OCI-LY1 (cell line): ENCODE data around the gene AMZ1.

ENCODE experiments used
- H2AFZ ChIP-seq: fragments of 200-600 bp; sonication (generic), shearing (Covaris generic); 2 replicates; pipeline ENCODE4 v1.6.0; 2014; ENCODE audit warnings: antibody characterized with exemption, mild to moderate bottlenecking, low read length
- H3F3A ChIP-seq: fragments of 200-600 bp; sonication (generic), shearing (Covaris generic); 2 replicates; pipeline ENCODE4 v1.6.0; 2014; ENCODE audit warnings: mild to moderate bottlenecking, antibody characterized with exemption, low read length, moderate library complexity; ENCODE audit not compliant: insufficient read depth
- H3K27ac ChIP-seq: fragments of 200-600 bp; sonication (generic); 2 replicates; pipeline ENCODE4 v1.5.1; 2014; ENCODE audit warnings: low read length, mixed run types, mild to moderate bottlenecking, low read depth; ENCODE audit not compliant: poor library complexity, severe bottlenecking
- H3K27me3 ChIP-seq: fragments of 200-600 bp; sonication (generic); 2 replicates; pipeline ENCODE4 v1.6.0; 2014; ENCODE audit warnings: antibody characterized with exemption, mild to moderate bottlenecking, low read length, moderate library complexity; ENCODE audit not compliant: insufficient read depth
- H3K36me3 ChIP-seq: fragments of 200-600 bp; sonication (generic); 2 replicates; pipeline ENCODE4 v1.6.1; 2014; ENCODE audit warnings: mild to moderate bottlenecking, antibody characterized with exemption, low read length, moderate library complexity, mixed read lengths; ENCODE audit not compliant: insufficient read depth
- H3K4me1 ChIP-seq: fragments of 200-600 bp; sonication (generic); 2 replicates; pipeline ENCODE4 v1.5.1; 2014; ENCODE audit warnings: mild to moderate bottlenecking, low read length, moderate library complexity; ENCODE audit not compliant: insufficient read depth, severe bottlenecking
- H3K4me2 ChIP-seq: fragments of 200-600 bp; sonication (generic), shearing (Covaris generic); 2 replicates; pipeline ENCODE4 v1.6.1; 2014; ENCODE audit warnings: low read length
- H3K4me3 ChIP-seq: fragments of 200-600 bp; sonication (generic); 2 replicates; pipeline ENCODE4 v1.5.1; 2014; ENCODE audit warnings: low read length, low read depth, mild to moderate bottlenecking, mixed read lengths; ENCODE audit not compliant: poor library complexity, severe bottlenecking
- H3K79me2 ChIP-seq: fragments of 200-600 bp; shearing (Covaris generic); 2 replicates; pipeline ENCODE4 v1.6.1; 2016; ENCODE audit warnings: mixed run types, low read length, mixed read lengths; ENCODE audit not compliant: insufficient read depth
- H3K9ac ChIP-seq: fragments of 200-600 bp; sonication (generic), shearing (Covaris generic); 2 replicates; pipeline ENCODE4 v1.6.1; 2014; ENCODE audit warnings: mild to moderate bottlenecking, low read length, mixed read lengths
- H3K9me2 ChIP-seq: fragments of 200-600 bp; sonication (generic), shearing (Covaris generic); 2 replicates; pipeline ENCODE4 v1.6.1; 2014; ENCODE audit warnings: low read depth, mild to moderate bottlenecking, low read length, mixed read lengths
- H3K9me3 ChIP-seq: fragments of 200-600 bp; shearing (Covaris generic); 2 replicates; pipeline ENCODE4 v1.6.1; 2014; ENCODE audit warnings: low read length, mixed read lengths
- H4K20me1 ChIP-seq: fragments of 200-600 bp; sonication (generic), shearing (Covaris generic); 2 replicates; pipeline ENCODE4 v1.6.0; 2016; ENCODE audit warnings: mild to moderate bottlenecking, low read length; ENCODE audit not compliant: insufficient read depth
- EZH2 ChIP-seq: fragments of 200-600 bp; sonication (generic), shearing (Covaris generic); IDR thresholded peaks from 2 replicates; pipeline ENCODE4 v1.8.0; 2017; ENCODE audit warnings: borderline replicate concordance, mixed run types, mild to moderate bottlenecking, antibody characterized with exemption, low read length, moderate library complexity, mixed read lengths
- TF ChIP-seq, protein P1 (sequence below): fragments of 200-600 bp; sonication (generic), shearing (Covaris generic); IDR thresholded peaks from 2 replicates; pipeline ENCODE4 v1.5.1; 2017; ENCODE audit warnings: mild to moderate bottlenecking, antibody characterized with exemption, low read length, moderate library complexity, mixed read lengths

AMZ1 gene

GRCh38 chr7:2639695-2640481 is 48.1 kb upstream of the AMZ1 start:
- H3K27me3 ChIP-seq: peaks cover 18% of the 10 kb centered on the region; the same call in 1 of the 2 replicates
- peaks cover 17% of the 10 kb centered on the region for H3K4me1 ChIP-seq
- H2AFZ ChIP-seq: no peak overlapping the region
- H3K9ac ChIP-seq: no peak overlapping the region
- no peaks in the 10 kb centered on the region for H3K36me3 ChIP-seq
- no peak overlapping the region for H3K4me2 ChIP-seq
- H3K9me2 ChIP-seq: no peaks in the 10 kb centered on the region
- TF ChIP-seq EZH2: no peak
- TF ChIP-seq, protein P1, sequence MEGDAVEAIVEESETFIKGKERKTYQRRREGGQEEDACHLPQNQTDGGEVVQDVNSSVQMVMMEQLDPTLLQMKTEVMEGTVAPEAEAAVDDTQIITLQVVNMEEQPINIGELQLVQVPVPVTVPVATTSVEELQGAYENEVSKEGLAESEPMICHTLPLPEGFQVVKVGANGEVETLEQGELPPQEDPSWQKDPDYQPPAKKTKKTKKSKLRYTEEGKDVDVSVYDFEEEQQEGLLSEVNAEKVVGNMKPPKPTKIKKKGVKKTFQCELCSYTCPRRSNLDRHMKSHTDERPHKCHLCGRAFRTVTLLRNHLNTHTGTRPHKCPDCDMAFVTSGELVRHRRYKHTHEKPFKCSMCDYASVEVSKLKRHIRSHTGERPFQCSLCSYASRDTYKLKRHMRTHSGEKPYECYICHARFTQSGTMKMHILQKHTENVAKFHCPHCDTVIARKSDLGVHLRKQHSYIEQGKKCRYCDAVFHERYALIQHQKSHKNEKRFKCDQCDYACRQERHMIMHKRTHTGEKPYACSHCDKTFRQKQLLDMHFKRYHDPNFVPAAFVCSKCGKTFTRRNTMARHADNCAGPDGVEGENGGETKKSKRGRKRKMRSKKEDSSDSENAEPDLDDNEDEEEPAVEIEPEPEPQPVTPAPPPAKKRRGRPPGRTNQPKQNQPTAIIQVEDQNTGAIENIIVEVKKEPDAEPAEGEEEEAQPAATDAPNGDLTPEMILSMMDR: no peak
- H3F3A ChIP-seq: no peaks in the 10 kb centered on the region
- H4K20me1 ChIP-seq: no peaks in the 10 kb centered on the region
- no peaks in the 10 kb centered on the region for H3K79me2 ChIP-seq
- no peak overlapping the region for H3K27ac ChIP-seq
- H3K4me3 ChIP-seq: no peak overlapping the region
- H3K9me3 ChIP-seq: no peaks in the 10 kb centered on the region

DNA sequence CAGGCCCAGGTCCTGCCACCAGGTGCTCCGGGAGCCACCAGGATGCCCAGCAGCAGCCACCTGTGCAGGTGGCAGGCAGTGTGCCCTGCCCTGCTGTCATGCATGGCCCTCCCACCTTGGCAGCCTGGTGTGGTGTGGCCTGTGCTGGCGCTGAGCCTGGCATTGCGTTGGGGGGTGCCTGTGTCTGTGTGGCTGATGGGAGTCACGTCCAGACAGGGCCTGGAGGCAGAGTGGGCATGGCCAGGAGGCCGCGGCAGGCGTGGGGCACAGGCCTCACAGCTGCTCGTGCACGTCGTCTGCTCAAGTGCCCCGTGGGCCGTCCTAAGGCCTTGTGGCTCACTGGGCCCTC is 47.5 kb upstream of the AMZ1 start:
- Histone ChIP-seq H3K27ac (no peak overlapping the region), H3K4me2 (no peak overlapping the region), H2AFZ (no peak overlapping the region), H3K79me2 (no peaks in the 10 kb centered on the region), H3K9me2 (no peaks in the 10 kb centered on the region), H3F3A (no peaks in the 10 kb centered on the region), H4K20me1 (no peaks in the 10 kb centered on the region), H3K9ac (no peak overlapping the region), H3K27me3 (peaks cover 18% of the 10 kb centered on the region; the same call in 1 of the 2 replicates), H3K4me1 (peaks cover 23% of the 10 kb centered on the region), H3K9me3 (no peaks in the 10 kb centered on the region), H3K36me3 (no peaks in the 10 kb centered on the region), H3K4me3 (no peak overlapping the region)
- TF ChIP-seq, protein P1: no peak
- no peak for TF ChIP-seq EZH2

- Histone ChIP-seq H3K4me2 (peak overlapping the region; percentile 15; the same call in 1 of the 2 replicates), H3K9me3 (no peaks in the 10 kb centered on the region), H4K20me1 (no peaks in the 10 kb centered on the region), H2AFZ (no peak overlapping the region), H3K27me3 (peaks cover 17% of the 10 kb centered on the region; the same call in 1 of the 2 replicates), H3K36me3 (no peaks in the 10 kb centered on the region), H3K9me2 (no peaks in the 10 kb centered on the region), H3F3A (no peaks in the 10 kb centered on the region), H3K79me2 (no peaks in the 10 kb centered on the region), H3K9ac (no peak overlapping the region), H3K4me3 (no peak overlapping the region), H3K4me1 (peaks cover 27% of the 10 kb centered on the region), H3K27ac (no peak overlapping the region)
- TF ChIP-seq EZH2: no peak
- TF ChIP-seq, protein P1: no peak
Observed at GRCh38 chr7:2640846-2641316, 47.1 kb upstream of the AMZ1 start.
